ENCODE data around the gene TMEM178B. TPM values are rescaled to one million over a fixed set of nuclear protein-coding genes. Genes with fewer than 3 reads are reported as not detected.
A peak's percentile ranks its signal among the peaks of the same experiment; 100 is the strongest.

Gene TMEM178B
- polyA plus RNA-seq, 1 donor from 2014 or later, result 40.7 TPM

DNA sequence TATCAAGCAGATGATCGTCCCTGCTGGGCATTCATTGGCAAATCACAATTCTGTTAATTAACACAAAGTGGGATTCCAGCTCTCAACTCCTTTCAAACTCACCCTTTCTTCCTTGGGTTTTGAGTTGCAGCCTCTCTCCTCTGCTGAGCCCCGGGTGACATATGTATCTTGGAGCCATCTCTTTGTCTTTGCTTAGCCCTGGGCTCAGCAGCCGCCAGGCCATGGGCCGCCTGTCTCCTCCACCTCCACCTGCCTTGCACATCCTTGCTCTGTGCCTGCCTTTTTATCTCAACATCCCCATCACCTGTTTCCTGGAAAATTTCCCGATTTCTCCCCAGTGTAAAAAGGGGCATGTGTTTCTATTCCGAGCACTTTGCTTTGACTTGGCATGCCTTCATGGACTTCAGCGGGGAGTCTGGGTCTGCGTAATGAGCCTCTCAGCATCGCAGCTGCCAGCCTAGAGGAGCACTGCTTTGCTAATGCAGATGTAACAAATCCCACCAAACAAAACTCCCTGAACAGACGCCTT, 336.0 kb downstream of the TMEM178B start:
- Histone ChIP-seq H2AFZ (ENCODE audit: low read depth, low read length) (no peak overlapping the region), H3K4me2 (ENCODE audit: low read length) (peak overlapping the region; percentile 52), H3K79me2 (replicated peaks; ENCODE audit: insufficient read depth, low read length) (peaks cover 11% of the 10 kb centered on the region), H3K27ac (ENCODE audit: low read length) (peak overlapping the region; percentile 82), H3F3A (ENCODE audit: insufficient read depth, low read length, poor library complexity, severe bottlenecking) (no peaks in the 10 kb centered on the region), H3K36me3 (ENCODE audit: insufficient read depth, low read length) (peaks cover under 1% of the 10 kb centered on the region), H3K27me3 (ENCODE audit: insufficient read depth, low read depth, low read length) (no peaks in the 10 kb centered on the region), H3K9me2 (ENCODE audit: insufficient read depth, low read length) (no peaks in the 10 kb centered on the region), H4K20me1 (ENCODE audit: insufficient read depth) (no peaks in the 10 kb centered on the region), H3K4me3 (ENCODE audit: low read length) (peak overlapping the region; percentile 58), H3K9me3 (ENCODE audit: low read length) (no peaks in the 10 kb centered on the region), H3K9ac (ENCODE audit: low read length) (peak overlapping the region; percentile 58)
- TF ChIP-seq, protein P1, sequence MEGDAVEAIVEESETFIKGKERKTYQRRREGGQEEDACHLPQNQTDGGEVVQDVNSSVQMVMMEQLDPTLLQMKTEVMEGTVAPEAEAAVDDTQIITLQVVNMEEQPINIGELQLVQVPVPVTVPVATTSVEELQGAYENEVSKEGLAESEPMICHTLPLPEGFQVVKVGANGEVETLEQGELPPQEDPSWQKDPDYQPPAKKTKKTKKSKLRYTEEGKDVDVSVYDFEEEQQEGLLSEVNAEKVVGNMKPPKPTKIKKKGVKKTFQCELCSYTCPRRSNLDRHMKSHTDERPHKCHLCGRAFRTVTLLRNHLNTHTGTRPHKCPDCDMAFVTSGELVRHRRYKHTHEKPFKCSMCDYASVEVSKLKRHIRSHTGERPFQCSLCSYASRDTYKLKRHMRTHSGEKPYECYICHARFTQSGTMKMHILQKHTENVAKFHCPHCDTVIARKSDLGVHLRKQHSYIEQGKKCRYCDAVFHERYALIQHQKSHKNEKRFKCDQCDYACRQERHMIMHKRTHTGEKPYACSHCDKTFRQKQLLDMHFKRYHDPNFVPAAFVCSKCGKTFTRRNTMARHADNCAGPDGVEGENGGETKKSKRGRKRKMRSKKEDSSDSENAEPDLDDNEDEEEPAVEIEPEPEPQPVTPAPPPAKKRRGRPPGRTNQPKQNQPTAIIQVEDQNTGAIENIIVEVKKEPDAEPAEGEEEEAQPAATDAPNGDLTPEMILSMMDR (IDR thresholded peaks at IDR 0.05; ENCODE audit: poor library complexity, severe bottlenecking), result no peak
- TF ChIP-seq MXI1 (conservative IDR thresholded peaks at IDR 0.05; ENCODE audit: poor library complexity, severe bottlenecking) (peak; percentile 21), SMC3 (conservative IDR thresholded peaks at IDR 0.05; ENCODE audit: poor library complexity) (peak; percentile 16), EP300 (conservative IDR thresholded peaks at IDR 0.05; ENCODE audit: poor library complexity, severe bottlenecking) (peak; percentile 42), POLR2AphosphoS5 (IDR thresholded peaks at IDR 0.05) (peak; percentile 74), RAD21 (conservative IDR thresholded peaks at IDR 0.05) (peak; percentile 50), EZH2 (IDR thresholded peaks at IDR 0.05; ENCODE audit: borderline replicate concordance, insufficient read depth, low read length, poor library complexity, severe bottlenecking) (no peak), TAF1 (IDR thresholded peaks at IDR 0.05; ENCODE audit: low read depth) (no peak)
- TF ChIP-seq, protein P2, sequence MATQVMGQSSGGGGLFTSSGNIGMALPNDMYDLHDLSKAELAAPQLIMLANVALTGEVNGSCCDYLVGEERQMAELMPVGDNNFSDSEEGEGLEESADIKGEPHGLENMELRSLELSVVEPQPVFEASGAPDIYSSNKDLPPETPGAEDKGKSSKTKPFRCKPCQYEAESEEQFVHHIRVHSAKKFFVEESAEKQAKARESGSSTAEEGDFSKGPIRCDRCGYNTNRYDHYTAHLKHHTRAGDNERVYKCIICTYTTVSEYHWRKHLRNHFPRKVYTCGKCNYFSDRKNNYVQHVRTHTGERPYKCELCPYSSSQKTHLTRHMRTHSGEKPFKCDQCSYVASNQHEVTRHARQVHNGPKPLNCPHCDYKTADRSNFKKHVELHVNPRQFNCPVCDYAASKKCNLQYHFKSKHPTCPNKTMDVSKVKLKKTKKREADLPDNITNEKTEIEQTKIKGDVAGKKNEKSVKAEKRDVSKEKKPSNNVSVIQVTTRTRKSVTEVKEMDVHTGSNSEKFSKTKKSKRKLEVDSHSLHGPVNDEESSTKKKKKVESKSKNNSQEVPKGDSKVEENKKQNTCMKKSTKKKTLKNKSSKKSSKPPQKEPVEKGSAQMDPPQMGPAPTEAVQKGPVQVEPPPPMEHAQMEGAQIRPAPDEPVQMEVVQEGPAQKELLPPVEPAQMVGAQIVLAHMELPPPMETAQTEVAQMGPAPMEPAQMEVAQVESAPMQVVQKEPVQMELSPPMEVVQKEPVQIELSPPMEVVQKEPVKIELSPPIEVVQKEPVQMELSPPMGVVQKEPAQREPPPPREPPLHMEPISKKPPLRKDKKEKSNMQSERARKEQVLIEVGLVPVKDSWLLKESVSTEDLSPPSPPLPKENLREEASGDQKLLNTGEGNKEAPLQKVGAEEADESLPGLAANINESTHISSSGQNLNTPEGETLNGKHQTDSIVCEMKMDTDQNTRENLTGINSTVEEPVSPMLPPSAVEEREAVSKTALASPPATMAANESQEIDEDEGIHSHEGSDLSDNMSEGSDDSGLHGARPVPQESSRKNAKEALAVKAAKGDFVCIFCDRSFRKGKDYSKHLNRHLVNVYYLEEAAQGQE (IDR thresholded peaks at IDR 0.05; ENCODE audit: borderline replicate concordance), result peak; percentile 75

DNA sequence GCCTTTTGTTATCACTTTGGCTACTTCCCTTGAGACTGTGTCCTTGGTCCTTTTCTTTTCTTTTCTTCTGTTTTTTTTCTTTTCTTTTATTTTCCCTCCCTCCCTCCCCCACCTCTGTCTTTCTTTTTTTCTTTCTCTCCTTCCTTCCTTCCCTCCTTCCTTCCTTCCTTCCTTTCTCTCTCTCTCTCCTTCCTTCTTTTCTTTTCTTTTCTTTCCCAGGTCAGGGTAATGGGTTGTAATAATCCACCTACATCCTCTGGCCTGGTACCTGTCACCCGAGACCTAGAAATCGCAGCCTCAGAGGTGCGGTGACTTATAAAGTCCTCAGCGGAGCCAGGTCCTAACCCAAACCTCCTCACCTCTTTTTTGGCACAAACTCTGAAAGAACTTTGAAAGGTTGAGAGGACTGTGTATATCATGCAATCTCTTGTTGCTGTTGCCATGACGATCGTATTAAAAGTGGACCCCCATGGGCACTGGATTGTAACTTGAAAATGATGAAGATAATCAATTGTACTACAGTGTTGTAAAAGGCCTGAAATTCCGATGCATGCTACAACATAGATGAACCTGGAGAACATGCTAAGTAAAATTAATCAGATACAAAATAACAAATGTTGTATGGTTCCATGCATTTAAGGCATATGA, 336.6 kb downstream of the TMEM178B start:
- peak overlapping the region; percentile 52 for H3K4me2 ChIP-seq (ENCODE audit: low read length)
- H3K36me3 ChIP-seq (ENCODE audit: insufficient read depth, low read length), result no peaks in the 10 kb centered on the region
- H3K9me3 ChIP-seq (ENCODE audit: low read length), result no peaks in the 10 kb centered on the region
- peak overlapping the region; percentile 82 for H3K27ac ChIP-seq (ENCODE audit: low read length)
- H4K20me1 ChIP-seq (ENCODE audit: insufficient read depth), result no peaks in the 10 kb centered on the region
- no peak overlapping the region for H2AFZ ChIP-seq (ENCODE audit: low read depth, low read length)
- TF ChIP-seq RAD21 (conservative IDR thresholded peaks at IDR 0.05), result no peak
- no peak for TF ChIP-seq EZH2 (IDR thresholded peaks at IDR 0.05; ENCODE audit: borderline replicate concordance, insufficient read depth, low read length, poor library complexity, severe bottlenecking)
- TF ChIP-seq POLR2AphosphoS5 (IDR thresholded peaks at IDR 0.05), result no peak
- no peak for TF ChIP-seq MXI1 (conservative IDR thresholded peaks at IDR 0.05; ENCODE audit: poor library complexity, severe bottlenecking)
- TF ChIP-seq TAF1 (IDR thresholded peaks at IDR 0.05; ENCODE audit: low read depth), result no peak
- TF ChIP-seq SMC3 (conservative IDR thresholded peaks at IDR 0.05; ENCODE audit: poor library complexity), result no peak
- TF ChIP-seq, protein P1 (IDR thresholded peaks at IDR 0.05; ENCODE audit: poor library complexity, severe bottlenecking), result no peak
- no peak for TF ChIP-seq EP300 (conservative IDR thresholded peaks at IDR 0.05; ENCODE audit: poor library complexity, severe bottlenecking)
- TF ChIP-seq, protein P2 (IDR thresholded peaks at IDR 0.05; ENCODE audit: borderline replicate concordance), result no peak
- H3K79me2 ChIP-seq (replicated peaks; ENCODE audit: insufficient read depth, low read length), result peaks cover 13% of the 10 kb centered on the region
- no peaks in the 10 kb centered on the region for H3F3A ChIP-seq (ENCODE audit: insufficient read depth, low read length, poor library complexity, severe bottlenecking)
- H3K4me3 ChIP-seq (ENCODE audit: low read length), result peak overlapping the region; percentile 58
- H3K9me2 ChIP-seq (ENCODE audit: insufficient read depth, low read length), result no peaks in the 10 kb centered on the region
- H3K9ac ChIP-seq (ENCODE audit: low read length), result peak overlapping the region; percentile 58
- H3K27me3 ChIP-seq (ENCODE audit: insufficient read depth, low read depth, low read length), result no peaks in the 10 kb centered on the region

Data from neural cell (in vitro differentiated cells).